ENCODE measurements around the gene ANO3. TPM values are rescaled to one million over a fixed set of nuclear protein-coding genes. Genes with fewer than 3 reads are reported as not detected.

Gene ANO3
- total RNA-seq, 1 experiment from 2014 or later, result not detected

- intact Hi-C loops (cut with micrococcal nuclease), result no loop called here
- Histone ChIP-seq H3K9me3 (ENCODE audit: low read length) (no peaks in the 10 kb centered on the region), H3F3A (ENCODE audit: low read length, unreplicated experiment) (no peaks in the 10 kb centered on the region), H3K9ac (ENCODE audit: low read length) (no peak overlapping the region), H2AFZ (ENCODE audit: low read length) (no peak overlapping the region), H4K20me1 (ENCODE audit: low read length) (no peaks in the 10 kb centered on the region), H3K4me3 (ENCODE audit: low read length) (no peak overlapping the region), H3K4me2 (ENCODE audit: low read length) (no peak overlapping the region), H3K9me2 (replicated peaks; ENCODE audit: low read length) (no peaks in the 10 kb centered on the region), H3K36me3 (ENCODE audit: low read depth, low read length) (no peaks in the 10 kb centered on the region), H3K27ac (ENCODE audit: low read length) (no peak overlapping the region), H3K79me2 (ENCODE audit: low read length) (no peaks in the 10 kb centered on the region), H3K27me3 (ENCODE audit: low read length) (no peaks in the 10 kb centered on the region), H3K4me1 (ENCODE audit: insufficient read depth, low read length) (0 out of 2 replicates have a peak, but pooled peaks cover 6% of the 10 kb centered on the region)
- TF ChIP-seq CTCF (conservative IDR thresholded peaks at IDR 0.05; ENCODE audit: low read depth, low read length), result no peak
- TF ChIP-seq EZH2phosphoT487 (IDR thresholded peaks at IDR 0.05; ENCODE audit: borderline replicate concordance, low read length), result no peak
- no peak for TF ChIP-seq EZH2 (IDR thresholded peaks at IDR 0.05; ENCODE audit: low read length, unreplicated experiment)
- BruUV-seq (replicated peaks), result no TSS peak
- ChIA-PET CTCF (no interaction called here), POLR2A (ENCODE audit: unreplicated experiment) (no interaction called here)
- no peak for DNase-seq
- ATAC-seq, result no peak
Observed at GRCh38 chr11:26579683-26580082, 247.8 kb downstream of the ANO3 start.

GRCh38 chr11:26580929-26581328 lies 249.0 kb downstream of the ANO3 start:
- TF ChIP-seq EZH2 (IDR thresholded peaks at IDR 0.05; ENCODE audit: low read length, unreplicated experiment), result no peak
- no peak for TF ChIP-seq EZH2phosphoT487 (IDR thresholded peaks at IDR 0.05; ENCODE audit: borderline replicate concordance, low read length)
- Histone ChIP-seq H3K4me3 (ENCODE audit: low read length) (no peak overlapping the region), H3K9me2 (replicated peaks; ENCODE audit: low read length) (no peaks in the 10 kb centered on the region), H3K79me2 (ENCODE audit: low read length) (no peaks in the 10 kb centered on the region), H3K27me3 (ENCODE audit: low read length) (no peaks in the 10 kb centered on the region), H3K4me1 (ENCODE audit: insufficient read depth, low read length) (0 out of 2 replicates have a peak, but pooled peaks cover 6% of the 10 kb centered on the region), H3F3A (ENCODE audit: low read length, unreplicated experiment) (no peaks in the 10 kb centered on the region), H3K9ac (ENCODE audit: low read length) (no peak overlapping the region), H2AFZ (ENCODE audit: low read length) (no peak overlapping the region), H3K36me3 (ENCODE audit: low read depth, low read length) (no peaks in the 10 kb centered on the region), H3K27ac (ENCODE audit: low read length) (no peak overlapping the region), H3K9me3 (ENCODE audit: low read length) (no peaks in the 10 kb centered on the region), H4K20me1 (ENCODE audit: low read length) (no peaks in the 10 kb centered on the region), H3K4me2 (ENCODE audit: low read length) (no peak overlapping the region)
- ATAC-seq, result no peak
- intact Hi-C loops (cut with micrococcal nuclease), result no loop called here
- DNase-seq, result peak; percentile 9
- ChIA-PET CTCF (no interaction called here), POLR2A (ENCODE audit: unreplicated experiment) (no interaction called here)
- no TSS peak for BruUV-seq (replicated peaks)

- H3K4me1 ChIP-seq (ENCODE audit: insufficient read depth, low read length), result 0 out of 2 replicates have a peak, but pooled peaks cover 6% of the 10 kb centered on the region
- H3K4me2 ChIP-seq (ENCODE audit: low read length), result no peak overlapping the region
- DNase-seq (peak; percentile 69), ATAC-seq (no peak)
- H2AFZ ChIP-seq (ENCODE audit: low read length), result no peak overlapping the region
- POLR2A ChIA-PET (ENCODE audit: unreplicated experiment), result no interaction called here
- no peak overlapping the region for H3K4me3 ChIP-seq (ENCODE audit: low read length)
- H3K27ac ChIP-seq (ENCODE audit: low read length), result no peak overlapping the region
- no TSS peak for BruUV-seq (replicated peaks)
- no peaks in the 10 kb centered on the region for H3K9me3 ChIP-seq (ENCODE audit: low read length)
- intact Hi-C loops (cut with micrococcal nuclease), result no loop called here
- H3K79me2 ChIP-seq (ENCODE audit: low read length), result no peaks in the 10 kb centered on the region
- no peaks in the 10 kb centered on the region for H3K9me2 ChIP-seq (replicated peaks; ENCODE audit: low read length)
- no peaks in the 10 kb centered on the region for H4K20me1 ChIP-seq (ENCODE audit: low read length)
- H3K36me3 ChIP-seq (ENCODE audit: low read depth, low read length), result no peaks in the 10 kb centered on the region
- H3K9ac ChIP-seq (ENCODE audit: low read length), result no peak overlapping the region
- CTCF ChIA-PET, result no interaction called here
- H3K27me3 ChIP-seq (ENCODE audit: low read length), result no peaks in the 10 kb centered on the region
- no peaks in the 10 kb centered on the region for H3F3A ChIP-seq (ENCODE audit: low read length, unreplicated experiment)
- TF ChIP-seq EZH2 (IDR thresholded peaks at IDR 0.05; ENCODE audit: low read length, unreplicated experiment) (no peak), EZH2phosphoT487 (IDR thresholded peaks at IDR 0.05; ENCODE audit: borderline replicate concordance, low read length) (no peak), CTCF (conservative IDR thresholded peaks at IDR 0.05; ENCODE audit: low read depth, low read length) (no peak)
Observed at GRCh38 chr11:26583550-26583949, 251.6 kb downstream of the ANO3 start.

All from PC-3 (cell line).